ENCODE measurements around the gene RABL3. TPM values are rescaled to one million over a fixed set of nuclear protein-coding genes. Genes with fewer than 3 reads are reported as not detected.

The RABL3 gene
- total and polyA plus RNA-seq, 2 of the 13 experiments (the other 11 are each of a cell fraction or from before 2014, with no cell fraction given), result 4.8 to 31.9 TPM

GRCh38 chr3:120678331-120678947, 63.9 kb downstream of the RABL3 start (continued):
- TF ChIP-seq, protein P1, sequence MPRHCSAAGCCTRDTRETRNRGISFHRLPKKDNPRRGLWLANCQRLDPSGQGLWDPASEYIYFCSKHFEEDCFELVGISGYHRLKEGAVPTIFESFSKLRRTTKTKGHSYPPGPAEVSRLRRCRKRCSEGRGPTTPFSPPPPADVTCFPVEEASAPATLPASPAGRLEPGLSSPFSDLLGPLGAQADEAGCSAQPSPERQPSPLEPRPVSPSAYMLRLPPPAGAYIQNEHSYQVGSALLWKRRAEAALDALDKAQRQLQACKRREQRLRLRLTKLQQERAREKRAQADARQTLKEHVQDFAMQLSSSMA (CRISPR knock-in tag; IDR thresholded peaks at IDR 0.05), result no peak
- peak; percentile 53; the same call in 1 of the 2 replicates for TF ChIP-seq ELF1 (CRISPR knock-in tag; IDR thresholded peaks at IDR 0.05)
- 0 out of 2 replicates have a peak, but pooled peaks have one; percentile 75 for TF ChIP-seq RFXANK (CRISPR knock-in tag; IDR thresholded peaks at IDR 0.05)
- peak; percentile 72 for TF ChIP-seq KAT8 (CRISPR knock-in tag; IDR thresholded peaks at IDR 0.05)
- TF ChIP-seq YEATS2 (CRISPR knock-in tag; IDR thresholded peaks at IDR 0.05; ENCODE audit: borderline replicate concordance), result 0 out of 2 replicates have a peak, but pooled peaks have one; percentile 32
- TF ChIP-seq NFYB (CRISPR knock-in tag; IDR thresholded peaks at IDR 0.05), result no peak
- TF ChIP-seq DR1 (CRISPR knock-in tag; IDR thresholded peaks at IDR 0.05), result no peak
- TF ChIP-seq SMARCE1 (IDR thresholded peaks at IDR 0.05; ENCODE audit: borderline replicate concordance), result no peak
- TF ChIP-seq HNRNPK (IDR thresholded peaks at IDR 0.05; ENCODE audit: low read depth, low read length, poor library complexity, severe bottlenecking), result no peak
- 0 out of 2 replicates have a peak, but pooled peaks have one; percentile 10 for TF ChIP-seq HMG20B (CRISPR knock-in tag; conservative IDR thresholded peaks at IDR 0.05)
- TF ChIP-seq ZFAT (CRISPR knock-in tag; conservative IDR thresholded peaks at IDR 0.05), result no peak
- TF ChIP-seq ZNF205 (CRISPR knock-in tag; IDR thresholded peaks at IDR 0.05), result peak; percentile 27; the same call in 1 of the 2 replicates
- TF ChIP-seq FOXO4 (CRISPR knock-in tag; conservative IDR thresholded peaks at IDR 0.05), result no peak
- TF ChIP-seq GLI4 (CRISPR knock-in tag; IDR thresholded peaks at IDR 0.05; ENCODE audit: borderline replicate concordance), result no peak
- no peak for TF ChIP-seq DNMT1 (CRISPR knock-in tag; IDR thresholded peaks at IDR 0.05)
- TF ChIP-seq SAP130 (CRISPR knock-in tag; IDR thresholded peaks at IDR 0.05; ENCODE audit: low read depth), result peak; percentile 97
- no peak for TF ChIP-seq ZSCAN21 (CRISPR knock-in tag; IDR thresholded peaks at IDR 0.05; ENCODE audit: borderline replicate concordance)
- TF ChIP-seq ZGPAT (CRISPR knock-in tag; IDR thresholded peaks at IDR 0.05), result peak; percentile 88
- no peak for TF ChIP-seq REXO4 (CRISPR knock-in tag; IDR thresholded peaks at IDR 0.05; ENCODE audit: borderline replicate concordance)
- TF ChIP-seq ZNF761 (CRISPR knock-in tag; conservative IDR thresholded peaks at IDR 0.05), result no peak
- peak; percentile 1; the same call in 1 of the 2 replicates for TF ChIP-seq RAD21 (CRISPR knock-in tag; IDR thresholded peaks at IDR 0.05)
- 0 out of 2 replicates have a peak, but pooled peaks have one; percentile 14 for TF ChIP-seq MIER2 (CRISPR knock-in tag; IDR thresholded peaks at IDR 0.05)
- no peak for TF ChIP-seq ZFYVE20 (CRISPR knock-in tag; IDR thresholded peaks at IDR 0.05; ENCODE audit: borderline replicate concordance, low read depth)
- TF ChIP-seq DMAP1 (CRISPR knock-in tag; IDR thresholded peaks at IDR 0.05), result peak; percentile 51; the same call in 1 of the 2 replicates
- peak; percentile 55 for TF ChIP-seq HNF4A (CRISPR knock-in tag; IDR thresholded peaks at IDR 0.05)
- TF ChIP-seq ZBTB21 (CRISPR knock-in tag; IDR thresholded peaks at IDR 0.05), result no peak
- TF ChIP-seq MXI1 (IDR thresholded peaks at IDR 0.05; ENCODE audit: borderline replicate concordance, low read depth, low read length), result peak; percentile 79; the same call in 2 of the 3 replicates
- TF ChIP-seq, protein P2, sequence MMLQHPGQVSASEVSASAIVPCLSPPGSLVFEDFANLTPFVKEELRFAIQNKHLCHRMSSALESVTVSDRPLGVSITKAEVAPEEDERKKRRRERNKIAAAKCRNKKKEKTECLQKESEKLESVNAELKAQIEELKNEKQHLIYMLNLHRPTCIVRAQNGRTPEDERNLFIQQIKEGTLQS (CRISPR knock-in tag; IDR thresholded peaks at IDR 0.05), result no peak

All from HepG2 (cell line).